ENCODE measurements around the gene CFAP58.
"Not testable (repeated sequence)": the region's sequence is repeated elsewhere in the genome, so short reads cannot be mapped to it uniquely, and the experiment has no call there.

Gene CFAP58

GRCh38 chr10:104433669-104434068 lies 80.0 kb downstream of the CFAP58 start:
- DNase-seq (ENCODE audit: low read depth in 2 of 2, low spot score in 1 of 2), result no peak

- DNase-seq (ENCODE audit: low read depth in 2 of 2, low spot score in 1 of 2), result no peak
These were observed 81.0 kb downstream of the CFAP58 start for GRCh38 chr10:104434601-104435000.

- no peak for DNase-seq (ENCODE audit: low read depth in 2 of 2, low spot score in 1 of 2)
These were observed 82.2 kb downstream of the CFAP58 start for GRCh38 chr10:104435822-104436221.

- DNase-seq (ENCODE audit: low read depth in 2 of 2, low spot score in 1 of 2), result no peak
These were observed 83.6 kb downstream of the CFAP58 start for GRCh38 chr10:104437226-104437625.

GRCh38 chr10:104440221-104440620 lies 86.6 kb downstream of the CFAP58 start:
- DNase-seq (ENCODE audit: low read depth in 2 of 2, low spot score in 1 of 2), result no peak

GRCh38 chr10:104441329-104442000 lies 87.8 kb downstream of the CFAP58 start:
- no peak for DNase-seq (ENCODE audit: low read depth in 2 of 2, low spot score in 1 of 2)

- no peak for DNase-seq (ENCODE audit: low read depth in 2 of 2, low spot score in 1 of 2)
These were observed 91.7 kb downstream of the CFAP58 start for GRCh38 chr10:104445359-104445758.

GRCh38 chr10:104446151-104446550 lies 92.5 kb downstream of the CFAP58 start:
- DNase-seq (ENCODE audit: low read depth in 2 of 2, low spot score in 1 of 2), result no peak

GRCh38 chr10:104447331-104447730 lies 93.7 kb downstream of the CFAP58 start:
- no peak for DNase-seq (ENCODE audit: low read depth in 2 of 2, low spot score in 1 of 2)

GRCh38 chr10:104447906-104448305 lies 94.3 kb downstream of the CFAP58 start:
- no peak for DNase-seq (ENCODE audit: low read depth in 2 of 2, low spot score in 1 of 2)

GRCh38 chr10:104449391-104449790 lies 95.8 kb downstream of the CFAP58 start:
- no peak for DNase-seq (ENCODE audit: low read depth in 2 of 2, low spot score in 1 of 2)

- DNase-seq (ENCODE audit: low read depth in 2 of 2, low spot score in 1 of 2), result no peak
These were observed 96.9 kb downstream of the CFAP58 start for GRCh38 chr10:104450490-104450889.

- no peak for DNase-seq (ENCODE audit: low read depth in 2 of 2, low spot score in 1 of 2)
These were observed 97.3 kb downstream of the CFAP58 start for GRCh38 chr10:104450954-104451353.

GRCh38 chr10:104452977-104453376 lies 99.3 kb downstream of the CFAP58 start:
- DNase-seq (ENCODE audit: low read depth in 2 of 2, low spot score in 1 of 2), result no peak

GRCh38 chr10:104456802-104457542 lies 103.3 kb downstream of the CFAP58 start:
- no peak for DNase-seq (ENCODE audit: low read depth in 2 of 2, low spot score in 1 of 2)

GRCh38 chr10:104457543-104457828 lies 103.9 kb downstream of the CFAP58 start:
- no peak for DNase-seq (ENCODE audit: low read depth in 2 of 2, low spot score in 1 of 2)

- not testable (repeated sequence) for DNase-seq (ENCODE audit: low read depth in 2 of 2, low spot score in 1 of 2)
These were observed 111.9 kb downstream of the CFAP58 start for GRCh38 chr10:104465575-104465974.

GRCh38 chr10:104468818-104469217 lies 115.2 kb downstream of the CFAP58 start:
- not testable (repeated sequence) for DNase-seq (ENCODE audit: low read depth in 2 of 2, low spot score in 1 of 2)

GRCh38 chr10:104472505-104472904 lies 118.9 kb downstream of the CFAP58 start:
- DNase-seq (ENCODE audit: low read depth in 2 of 2, low spot score in 1 of 2), result no peak

- DNase-seq (ENCODE audit: low read depth in 2 of 2, low spot score in 1 of 2), result no peak
These were observed 119.5 kb downstream of the CFAP58 start for GRCh38 chr10:104472957-104473745.

- no peak for DNase-seq (ENCODE audit: low read depth in 2 of 2, low spot score in 1 of 2)
These were observed 124.7 kb downstream of the CFAP58 start for GRCh38 chr10:104478380-104478779.
